ENCODE results near the gene ANKFN1. TPM values are rescaled to one million over a fixed set of nuclear protein-coding genes. Genes with fewer than 3 reads are reported as not detected.

ANKFN1 gene
- total and polyA plus RNA-seq, 7 donors: 0.12 to 0.55 (median 0.26) TPM; not detected in 3

GRCh38 chr17:56142781-56143180, 10.5 kb upstream of the ANKFN1 start:
- TF ChIP-seq EP300 (IDR thresholded peaks at IDR 0.05) (no peak), POLR2A (IDR thresholded peaks at IDR 0.05) (no peak), POLR2AphosphoS5 (IDR thresholded peaks at IDR 0.05) (no peak), CTCF (IDR thresholded peaks at IDR 0.05) (no peak)
- Histone ChIP-seq H3K9me3 (no peaks in the 10 kb centered on the region), H3K27me3 (no peaks in the 10 kb centered on the region), H3K4me3 (no peak overlapping the region), H3K36me3 (no peaks in the 10 kb centered on the region), H3K4me1 (peaks cover 0 to 14% (median 8%) of the 10 kb centered on the region in 4 donors), H3K27ac (peak overlapping the region in 1 of 4 donors; percentile 52)
- 95% methylated on average over 4 of the region's 4 CpGs for whole genome bisulfite sequencing, 2 donors
- intact Hi-C loops (cut with DNase I): no loop called here
- no peak for DNase-seq

- TF ChIP-seq POLR2A (IDR thresholded peaks at IDR 0.05) (no peak), POLR2AphosphoS5 (IDR thresholded peaks at IDR 0.05) (no peak), CTCF (IDR thresholded peaks at IDR 0.05) (no peak), EP300 (IDR thresholded peaks at IDR 0.05) (no peak)
- intact Hi-C loops (cut with DNase I): no loop called here
- 83 to 88% methylated on average over 3 of the region's 3 CpGs for WGBS, 2 donors
Measured at GRCh38 chr17:56144223-56144622, 9.1 kb upstream of the ANKFN1 start.

GRCh38 chr17:56146534-56146933, 6.7 kb upstream of the ANKFN1 start:
- no peak overlapping the region for H3K27ac ChIP-seq
- 55 to 63% methylated on average over 1 of the region's 1 CpG for WGBS, 2 donors
- intact Hi-C loops (cut with DNase I): no loop called here
- no peak for TF ChIP-seq EP300 (IDR thresholded peaks at IDR 0.05)
- no peak for TF ChIP-seq CTCF (IDR thresholded peaks at IDR 0.05)
- TF ChIP-seq POLR2A (IDR thresholded peaks at IDR 0.05): no peak
- TF ChIP-seq POLR2AphosphoS5 (IDR thresholded peaks at IDR 0.05): no peak
- peaks cover 0 to 10% (median 6%) of the 10 kb centered on the region in 4 donors for H3K4me1 ChIP-seq
- DNase-seq: no peak
- no peaks in the 10 kb centered on the region for H3K36me3 ChIP-seq
- H3K27me3 ChIP-seq: no peaks in the 10 kb centered on the region
- no peak overlapping the region for H3K4me3 ChIP-seq
- H3K9me3 ChIP-seq: no peaks in the 10 kb centered on the region

More at GRCh38 chr17:56144223-56144622, 9.1 kb upstream of the ANKFN1 start:
- DNase-seq: no peak
- Histone ChIP-seq H3K36me3 (no peaks in the 10 kb centered on the region), H3K4me1 (peaks cover 0 to 14% (median 8%) of the 10 kb centered on the region in 4 donors), H3K27ac (no peak overlapping the region), H3K27me3 (no peaks in the 10 kb centered on the region), H3K4me3 (no peak overlapping the region), H3K9me3 (no peaks in the 10 kb centered on the region)

GRCh38 chr17:56148333-56148732, 4.9 kb upstream of the ANKFN1 start:
- TF ChIP-seq EP300 (IDR thresholded peaks at IDR 0.05) (no peak), CTCF (IDR thresholded peaks at IDR 0.05) (no peak), POLR2A (IDR thresholded peaks at IDR 0.05) (no peak), POLR2AphosphoS5 (IDR thresholded peaks at IDR 0.05) (no peak)
- no peak for DNase-seq
- Histone ChIP-seq H3K9me3 (no peaks in the 10 kb centered on the region), H3K4me1 (no peaks in the 10 kb centered on the region), H3K36me3 (no peaks in the 10 kb centered on the region), H3K4me3 (no peak overlapping the region), H3K27ac (no peak overlapping the region), H3K27me3 (no peaks in the 10 kb centered on the region)
- WGBS, 2 donors: 56 to 67% methylated on average over 2 of the region's 2 CpGs
- intact Hi-C loops (cut with DNase I): no loop called here
